Mucosa of descending colon (tissue), 3 donors: ENCODE data around the gene LTA4H. TPM values are rescaled to one million over a fixed set of nuclear protein-coding genes. Genes with fewer than 3 reads are reported as not detected.

Experiments used
- ATAC-seq: fragments of 200-7000 bp; cut with Tn5 transposase; one replicate; pipeline ENCODE4 v1.9.1; 2020; ENCODE audit warnings: mild to moderate bottlenecking, moderate library complexity
- DNase-seq, 3 donors: peaks; one replicate each; pipeline ENCODE4 v3.0.0-alpha.2; 2020
- H3K36me3 ChIP-seq: fragments of 200-600 bp; one replicate; pipeline ENCODE4 v1.8.0; 2021; ENCODE audit warnings: low read depth, mild to moderate bottlenecking
- H3K4me1 ChIP-seq: fragments of 200-600 bp; one replicate; pipeline ENCODE4 v1.8.0; 2021; ENCODE audit warnings: low read depth, mild to moderate bottlenecking
- H3K4me3 ChIP-seq: fragments of 200-600 bp; one replicate; pipeline ENCODE4 v1.8.0; 2021; ENCODE audit warnings: mild to moderate bottlenecking
- H3K9me3 ChIP-seq: fragments of 200-600 bp; one replicate; pipeline ENCODE4 v1.8.0; 2021; ENCODE audit warnings: mild to moderate bottlenecking
- CTCF ChIP-seq: fragments of 200-600 bp; IDR thresholded peaks from one replicate; pipeline ENCODE4 v1.8.0; 2022; ENCODE audit warnings: antibody characterized with exemption, mild to moderate bottlenecking
- intact Hi-C, 2 donors: fragments of 100-400 bp; cut with DNase I in 1 of 2; cut with micrococcal nuclease in 1 of 2; formaldehyde crosslinking; loops; one replicate each; pipeline versions ENCODE4 v1.11.0 to v1.11.1; 2022; cut with DNase I, micrococcal nuclease
- long read RNA-seq, 2 donors: library from polyadenylated mRNA; unstranded; transcript quantifications; one replicate each; pipeline ENCODE4 v2.0.0, GENCODE V29; 2019 to 2021
- total RNA-seq, 3 donors: library from RNA; stranded (reverse); fragmentation: NEBNext Ultra II Directional in 2 of 3; extraction: Animal tissue kit (Norgen Biotek cat#: 25700) in 2 of 3; gene quantifications; one replicate each; pipeline versions ENCODE4 v1.2.1 to v1.2.4, GENCODE V29; 2021 to 2023
- donor health status: DM: no; HTN: no; CAD: no; lungs with moderate emphysema.
- donor health status: DM: no; HTN: no; CAD: no.
- donor health status: DM: no; HTN: yes; CAD: no.

Gene LTA4H
- 10 to 100 TPM; 52.8 to 68.2 (median 56.9) TPM for total RNA-seq
- long read RNA-seq, donor 1, transcript LTA4H-201 (19 exons, 2,139 nt), result major isoform, 76 of 95 reads
- long read RNA-seq, donor 1, partial matches to known transcripts, result 4 of 95 reads
- long read RNA-seq, donor 1, other reads (novel, unspliced or antisense), result 15 of 95 reads
- long read RNA-seq, donor 2, transcript LTA4H-201 (19 exons, 2,139 nt), result major isoform, 28 of 38 reads
- long read RNA-seq, donor 2, partial matches to known transcripts, result 0 of 38 reads
- long read RNA-seq, donor 2, other reads (novel, unspliced or antisense), result 10 of 38 reads

- intact Hi-C loops, result no loop called here
- Histone ChIP-seq H3K4me1 (peaks cover 19% of the 10 kb centered on the region), H3K36me3 (no peaks in the 10 kb centered on the region), H3K4me3 (peak within 1 kb of the TSS; percentile 57), H3K9me3 (no peaks in the 10 kb centered on the region)
- ATAC-seq, result peak; percentile 98
- peak; percentile 94 to 100 (median 98) for DNase-seq
- no peak for TF ChIP-seq CTCF
Observed at GRCh38 chr12:96035283-96036236, at the start of gene LTA4H. TSS of gene LTA4H (minus strand) at chr12:96035587. CDS start at chr12:96035519, 68 bp downstream.

GRCh38 chr12:96084624-96085023 lies 49.2 kb upstream of the LTA4H start:
- intact Hi-C loops, result no loop called here

GRCh38 chr12:96083020-96083719 lies 47.8 kb upstream of the LTA4H start:
- TF ChIP-seq CTCF, result no peak
- intact Hi-C loops, result no loop called here

More at GRCh38 chr12:96084624-96085023, 49.2 kb upstream of the LTA4H start:
- Histone ChIP-seq H3K36me3 (no peaks in the 10 kb centered on the region), H3K9me3 (no peaks in the 10 kb centered on the region), H3K4me1 (no peaks in the 10 kb centered on the region), H3K4me3 (no peak overlapping the region)
- DNase-seq (no peak), ATAC-seq (no peak)
- TF ChIP-seq CTCF, result no peak

GRCh38 chr12:96081596-96081995 lies 46.2 kb upstream of the LTA4H start:
- DNase-seq (no peak), ATAC-seq (no peak)
- H3K36me3 ChIP-seq, result no peaks in the 10 kb centered on the region
- H3K4me3 ChIP-seq, result no peak overlapping the region
- no peak for TF ChIP-seq CTCF
- H3K4me1 ChIP-seq, result no peaks in the 10 kb centered on the region
- intact Hi-C loops, result no loop called here
- no peaks in the 10 kb centered on the region for H3K9me3 ChIP-seq

More at GRCh38 chr12:96083020-96083719, 47.8 kb upstream of the LTA4H start:
- Histone ChIP-seq H3K9me3 (no peaks in the 10 kb centered on the region), H3K36me3 (no peaks in the 10 kb centered on the region), H3K4me3 (no peak overlapping the region), H3K4me1 (no peaks in the 10 kb centered on the region)
- ATAC-seq (no peak), DNase-seq (no peak)
